ENCODE data around the gene GID8.

GRCh38 chr20:62990306-62990825 is 52.4 kb downstream of the GID8 start:
- TF ChIP-seq CTCF (IDR thresholded peaks at IDR 0.05) (no peak), GABPA (IDR thresholded peaks at IDR 0.05; ENCODE audit: low read depth) (no peak), EP300 (IDR thresholded peaks at IDR 0.05; ENCODE audit: borderline replicate concordance in 1 of 2, low read depth in 1 of 2, low read length in 1 of 2) (no peak), REST (IDR thresholded peaks at IDR 0.05; ENCODE audit: low read depth, low read length) (no peak), USF1 (IDR thresholded peaks at IDR 0.05; ENCODE audit: borderline replicate concordance, low read depth) (no peak), JUND (IDR thresholded peaks at IDR 0.05) (no peak), RCOR1 (IDR thresholded peaks at IDR 0.05; ENCODE audit: low read length) (no peak), MXI1 (IDR thresholded peaks at IDR 0.05; ENCODE audit: low read depth, low read length) (no peak), USF2 (IDR thresholded peaks at IDR 0.05; ENCODE audit: borderline replicate concordance, low read depth, low read length) (no peak), YY1 (IDR thresholded peaks at IDR 0.05; ENCODE audit: low read depth) (no peak), CHD2 (IDR thresholded peaks at IDR 0.05; ENCODE audit: low read length, partially characterized antibody) (no peak), POLR2AphosphoS5 (IDR thresholded peaks at IDR 0.05; ENCODE audit: low read depth, low read length) (no peak), GATA2 (CRISPR knock-in tag; IDR thresholded peaks at IDR 0.05) (no peak), MEF2A (IDR thresholded peaks at IDR 0.05; ENCODE audit: borderline replicate concordance, low read depth) (no peak)

Measured in SK-N-SH (cell line).